Glutamatergic neuron (in vitro differentiated cells): ENCODE results near the gene TMEM205. TPM values are rescaled to one million over a fixed set of nuclear protein-coding genes. Genes with fewer than 3 reads are reported as not detected.
A peak's percentile ranks its signal among the peaks of the same experiment; 100 is the strongest.
"Not testable (repeated sequence)": the region's sequence is repeated elsewhere in the genome, so short reads cannot be mapped to it uniquely, and the experiment has no call there.

Experiments
- DNase-seq: peaks from one replicate; pipeline ENCODE4 v3.0.0; 2022
- H3K27ac Mint-ChIP-seq: one replicate; pipeline ENCODE4 v1.8.0; 2020; ENCODE audit warnings: mild to moderate bottlenecking, mixed read lengths, inconsistent platforms; ENCODE audit not compliant: unreplicated experiment
- H3K27me3 Mint-ChIP-seq: one replicate; pipeline ENCODE4 v1.8.0; 2020; ENCODE audit warnings: mild to moderate bottlenecking, moderate library complexity, mixed read lengths, inconsistent platforms; ENCODE audit not compliant: unreplicated experiment
- H3K36me3 Mint-ChIP-seq: one replicate; pipeline ENCODE4 v1.8.0; 2020; ENCODE audit warnings: mild to moderate bottlenecking, mixed read lengths, inconsistent platforms; ENCODE audit not compliant: unreplicated experiment
- H3K4me1 Mint-ChIP-seq: one replicate; pipeline ENCODE4 v1.8.0; 2020; ENCODE audit warnings: mild to moderate bottlenecking, low read depth, mixed read lengths, inconsistent platforms; ENCODE audit not compliant: unreplicated experiment
- H3K4me3 Mint-ChIP-seq: one replicate; pipeline ENCODE4 v1.8.0; 2020; ENCODE audit warnings: mild to moderate bottlenecking, mixed read lengths, inconsistent platforms; ENCODE audit not compliant: unreplicated experiment
- H3K9me3 Mint-ChIP-seq: one replicate; pipeline ENCODE4 v1.8.0; 2020; ENCODE audit warnings: mild to moderate bottlenecking, moderate library complexity, mixed read lengths, inconsistent platforms; ENCODE audit not compliant: unreplicated experiment
- CTCF ChIP-seq: fragments of 200-600 bp; sonication (generic); IDR thresholded peaks from one replicate; pipeline ENCODE4 v1.5.0; 2021; ENCODE audit not compliant: partially characterized antibody, unreplicated experiment
- total RNA-seq: library from RNA; stranded (reverse); fragmentation: NEBNext Ultra II Directional; extraction: Animal tissue kit (Norgen Biotek cat#: 25700); gene quantifications from one replicate; pipeline ENCODE4 v1.2.1, GENCODE V29; 2021; ENCODE audit not compliant: unreplicated experiment

The TMEM205 gene
- total RNA-seq, 1 donor from 2014 or later = 43.1 TPM

GRCh38 chr19:11347546-11348039 is 1.5 kb upstream of the TMEM205 start:
- no peak for TF ChIP-seq CTCF
- Mint-ChIP-seq H3K4me3 (peak overlapping the region; percentile 57), H3K36me3 (no peaks in the 10 kb centered on the region), H3K27me3 (peaks cover 3% of the 10 kb centered on the region), H3K4me1 (peaks cover 11% of the 10 kb centered on the region), H3K27ac (peak overlapping the region; percentile 69), H3K9me3 (peaks cover 6% of the 10 kb centered on the region)
- no peak for DNase-seq

GRCh38 chr19:11345122-11345803 is 805 bp downstream of the TMEM205 start:
- no peak for TF ChIP-seq CTCF
- peaks cover 11% of the 10 kb centered on the region for H3K4me1 Mint-ChIP-seq
- H3K27ac Mint-ChIP-seq = peak overlapping the region; percentile 59
- H3K36me3 Mint-ChIP-seq = no peaks in the 10 kb centered on the region
- peaks cover 6% of the 10 kb centered on the region for H3K9me3 Mint-ChIP-seq
- peaks cover 3% of the 10 kb centered on the region for H3K27me3 Mint-ChIP-seq
- DNase-seq = no peak
- H3K4me3 Mint-ChIP-seq = peak overlapping the region; percentile 91

GRCh38 chr19:11342429-11342828 is 3.6 kb downstream of the TMEM205 start:
- no peak overlapping the region for H3K4me3 Mint-ChIP-seq
- peaks cover 13% of the 10 kb centered on the region for H3K4me1 Mint-ChIP-seq
- DNase-seq = no peak
- H3K36me3 Mint-ChIP-seq = no peaks in the 10 kb centered on the region
- peaks cover 3% of the 10 kb centered on the region for H3K27me3 Mint-ChIP-seq
- no peak overlapping the region for H3K27ac Mint-ChIP-seq
- peaks cover 14% of the 10 kb centered on the region for H3K9me3 Mint-ChIP-seq
- no peak for TF ChIP-seq CTCF

GRCh38 chr19:11340099-11340467 is 6.0 kb downstream of the TMEM205 start:
- H3K4me3 Mint-ChIP-seq = peak overlapping the region; percentile 68
- H3K27ac Mint-ChIP-seq = peak overlapping the region; percentile 77
- not testable (repeated sequence) for H3K36me3 Mint-ChIP-seq, DNase-seq, H3K4me1 Mint-ChIP-seq, H3K27me3 Mint-ChIP-seq
- H3K9me3 Mint-ChIP-seq = peaks cover 10% of the 10 kb centered on the region

GRCh38 chr19:11339254-11340098 is 6.6 kb downstream of the TMEM205 start, which contains the start of gene RAB3D:
RAB3D (minus strand) TSS chr19:11339657; CDS start chr19:11337399, 2,258 bp downstream.
- TF ChIP-seq CTCF = no peak
- Mint-ChIP-seq H3K4me3 (peak within 1 kb of the TSS; percentile 94), H3K36me3 (peaks cover 7% of the 10 kb centered on the region), H3K27ac (peak within 1 kb of the TSS; percentile 84), H3K4me1 (peaks cover 4% of the 10 kb centered on the region), H3K9me3 (peaks cover 10% of the 10 kb centered on the region), H3K27me3 (no peaks in the 10 kb centered on the region)
- DNase-seq = peak; percentile 99
